Loucy (cell line): ENCODE data around the gene MOAP1.

Experiments
- EZH2phosphoT487 ChIP-seq: fragments of 200-600 bp; IDR thresholded peaks from 2 replicates; pipeline ENCODE4 v1.6.1; 2018; ENCODE audit warnings: antibody characterized with exemption, mild to moderate bottlenecking, moderate library complexity, borderline replicate concordance
- TF ChIP-seq, protein P1 (sequence below): fragments of 200-600 bp; sonication (generic); conservative IDR thresholded peaks from 2 replicates; pipeline ENCODE4 v1.5.1; 2014; ENCODE audit warnings: mild to moderate bottlenecking, antibody characterized with exemption, low read length

DNA sequence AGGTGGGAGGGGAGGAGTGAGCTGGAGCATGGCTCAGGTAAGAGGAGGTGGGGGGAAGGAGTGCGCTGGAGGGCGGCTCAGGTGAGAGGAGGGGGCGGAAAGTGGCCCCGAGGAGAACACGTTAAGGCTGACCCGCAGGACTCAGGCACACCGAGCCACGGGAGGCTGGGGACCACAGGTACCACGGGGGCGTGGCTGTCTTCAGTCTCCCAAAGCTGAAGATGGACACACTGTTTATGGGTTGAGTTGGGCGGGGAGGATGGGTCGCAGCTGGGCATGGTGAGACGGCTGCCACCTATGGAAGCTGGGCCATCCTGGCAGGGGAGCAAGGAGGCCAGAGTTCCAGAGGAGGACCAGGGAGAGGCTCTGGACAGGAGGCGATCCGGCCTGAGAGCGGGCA, 45.8 kb upstream of the MOAP1 start:
- TF ChIP-seq, protein P1, sequence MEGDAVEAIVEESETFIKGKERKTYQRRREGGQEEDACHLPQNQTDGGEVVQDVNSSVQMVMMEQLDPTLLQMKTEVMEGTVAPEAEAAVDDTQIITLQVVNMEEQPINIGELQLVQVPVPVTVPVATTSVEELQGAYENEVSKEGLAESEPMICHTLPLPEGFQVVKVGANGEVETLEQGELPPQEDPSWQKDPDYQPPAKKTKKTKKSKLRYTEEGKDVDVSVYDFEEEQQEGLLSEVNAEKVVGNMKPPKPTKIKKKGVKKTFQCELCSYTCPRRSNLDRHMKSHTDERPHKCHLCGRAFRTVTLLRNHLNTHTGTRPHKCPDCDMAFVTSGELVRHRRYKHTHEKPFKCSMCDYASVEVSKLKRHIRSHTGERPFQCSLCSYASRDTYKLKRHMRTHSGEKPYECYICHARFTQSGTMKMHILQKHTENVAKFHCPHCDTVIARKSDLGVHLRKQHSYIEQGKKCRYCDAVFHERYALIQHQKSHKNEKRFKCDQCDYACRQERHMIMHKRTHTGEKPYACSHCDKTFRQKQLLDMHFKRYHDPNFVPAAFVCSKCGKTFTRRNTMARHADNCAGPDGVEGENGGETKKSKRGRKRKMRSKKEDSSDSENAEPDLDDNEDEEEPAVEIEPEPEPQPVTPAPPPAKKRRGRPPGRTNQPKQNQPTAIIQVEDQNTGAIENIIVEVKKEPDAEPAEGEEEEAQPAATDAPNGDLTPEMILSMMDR, result no peak
- no peak for TF ChIP-seq EZH2phosphoT487
